ENCODE measurements around the gene RUSC2.
A peak's percentile ranks its signal among the peaks of the same experiment; 100 is the strongest.
"Not testable (repeated sequence)": the region's sequence is repeated elsewhere in the genome, so short reads cannot be mapped to it uniquely, and the experiment has no call there.

The RUSC2 gene

DNA sequence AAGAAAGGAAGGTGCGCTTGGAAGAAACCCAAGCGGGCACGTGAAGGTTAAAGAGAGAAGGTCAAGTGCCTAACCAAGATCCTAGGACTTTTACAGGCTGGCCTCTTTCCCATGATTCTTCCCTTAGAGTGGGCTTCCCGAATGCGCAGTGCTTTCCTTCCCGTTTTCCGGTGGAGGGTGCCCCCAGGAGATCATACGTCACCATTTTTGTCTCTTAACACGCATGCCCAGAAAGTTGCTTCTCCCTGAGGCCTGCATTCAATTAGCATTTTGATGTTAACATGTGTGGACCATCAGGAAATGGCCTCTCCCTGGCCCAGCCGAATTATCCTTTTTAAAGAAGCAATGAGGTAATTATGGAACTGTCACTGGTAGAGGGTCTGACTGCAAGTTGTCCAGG lies 1.9 kb upstream of the RUSC2 start:
- H3K9ac ChIP-seq (ENCODE audit: insufficient read length), result peak overlapping the region; percentile 61
- TF ChIP-seq EZH2 (IDR thresholded peaks at IDR 0.05) (no peak), POLR2AphosphoS5 (IDR thresholded peaks at IDR 0.05; ENCODE audit: borderline replicate concordance, low read depth, low read length) (peak; percentile 64), FOXP2 (optimal IDR thresholded peaks at IDR 0.05; ENCODE audit: control extremely low read depth, extremely low read length, insufficient read depth) (no peak)
- no peaks in the 10 kb centered on the region for H3K36me3 ChIP-seq (ENCODE audit: insufficient read depth, low read length)
- H3K27ac ChIP-seq, result peak overlapping the region; percentile 89
- peak overlapping the region; percentile 91 for H3K4me3 ChIP-seq
- no peaks in the 10 kb centered on the region for H3K9me3 ChIP-seq (ENCODE audit: low read depth, low read length)
- peak; percentile 74 for DNase-seq (ENCODE audit: low read depth, low spot score)

DNA sequence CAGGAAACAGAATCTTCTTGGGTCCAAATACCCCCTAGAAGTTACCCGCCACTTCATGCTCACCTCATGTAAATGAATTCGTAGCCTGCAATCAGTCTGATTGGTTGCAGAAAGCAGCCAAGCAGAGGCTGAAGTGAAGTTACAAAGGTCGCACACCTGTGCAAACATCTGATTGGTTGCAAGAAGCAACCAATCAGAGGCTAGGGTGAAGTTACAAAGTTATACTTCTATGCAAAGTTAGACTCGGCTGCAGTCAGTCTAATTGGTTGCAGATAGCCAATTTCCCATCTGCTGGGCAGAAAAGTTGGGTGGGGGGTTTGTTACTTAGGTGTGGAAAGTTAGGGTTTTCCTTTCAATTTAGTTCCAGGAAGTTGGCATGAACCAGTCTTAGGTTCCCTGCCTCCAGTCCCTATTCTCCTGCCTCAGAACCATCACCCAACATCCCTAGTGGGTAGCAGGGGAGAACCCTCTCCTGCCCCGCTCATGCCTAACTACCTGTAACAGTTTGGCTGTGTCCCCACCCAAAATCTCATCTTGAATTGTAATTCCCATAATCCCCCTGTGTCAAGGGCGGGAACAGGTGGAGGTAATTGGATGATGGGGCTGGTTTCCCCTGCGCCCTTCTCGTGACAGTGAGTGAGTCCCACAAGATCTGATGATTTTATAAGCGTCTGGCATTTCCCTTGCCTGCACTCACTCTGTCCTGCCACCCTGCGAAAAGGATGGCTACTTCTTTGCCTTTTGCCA lies 1.2 kb upstream of the RUSC2 start:
- DNase-seq (ENCODE audit: low read depth, low spot score), result no peak
- peak overlapping the region; percentile 91 for H3K4me3 ChIP-seq
- H3K9me3 ChIP-seq (ENCODE audit: low read depth, low read length), result no peaks in the 10 kb centered on the region
- TF ChIP-seq FOXP2 (optimal IDR thresholded peaks at IDR 0.05; ENCODE audit: control extremely low read depth, extremely low read length, insufficient read depth) (no peak), POLR2AphosphoS5 (IDR thresholded peaks at IDR 0.05; ENCODE audit: borderline replicate concordance, low read depth, low read length) (no peak), EZH2 (IDR thresholded peaks at IDR 0.05) (no peak)
- H3K9ac ChIP-seq (ENCODE audit: insufficient read length), result no peak overlapping the region
- H3K36me3 ChIP-seq (ENCODE audit: insufficient read depth, low read length), result no peaks in the 10 kb centered on the region
- H3K27ac ChIP-seq, result peak overlapping the region; percentile 89

DNA sequence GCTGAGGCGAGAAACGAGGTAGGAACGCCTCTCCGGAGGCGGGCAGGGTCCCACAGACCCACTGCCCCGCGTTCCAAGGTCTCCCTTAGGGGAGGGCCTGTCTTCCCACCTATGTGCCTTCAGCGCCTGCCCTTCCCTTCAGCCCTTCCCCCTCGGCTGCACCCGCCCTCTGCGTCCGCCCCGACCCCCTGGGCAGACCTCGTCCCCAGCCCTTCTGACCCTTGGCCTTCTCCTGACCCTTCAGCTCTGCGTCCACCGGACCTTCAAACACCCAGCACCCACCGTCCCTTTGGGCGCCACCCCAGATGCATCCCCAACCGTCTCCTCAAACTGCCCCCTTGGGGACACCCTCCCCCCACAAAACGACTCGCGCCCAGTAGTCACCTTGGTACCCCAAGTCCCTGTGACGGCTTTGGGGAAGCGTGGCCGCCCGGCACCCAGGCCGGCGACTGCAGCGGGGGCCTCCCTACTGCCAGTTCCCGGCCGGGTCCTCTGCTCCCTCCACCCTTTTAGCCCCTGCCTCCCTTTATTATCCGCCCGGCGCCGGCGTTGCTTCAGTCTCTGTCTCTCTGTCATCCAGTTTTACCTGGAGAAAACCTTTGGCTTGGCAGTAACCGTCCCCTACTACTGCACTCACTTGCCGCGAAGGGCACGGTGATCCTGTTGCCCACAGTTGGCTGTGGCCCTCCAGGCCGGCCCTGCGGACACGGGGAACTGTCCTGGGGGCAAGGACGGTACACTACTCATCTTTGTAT lies 421 bp downstream of the RUSC2 start:
- Histone ChIP-seq H3K27ac (peak overlapping the region; percentile 89), H3K4me3 (peak overlapping the region; percentile 91), H3K36me3 (ENCODE audit: insufficient read depth, low read length) (peaks cover 2% of the 10 kb centered on the region), H3K9me3 (ENCODE audit: low read depth, low read length) (no peaks in the 10 kb centered on the region), H3K9ac (ENCODE audit: insufficient read length) (peak overlapping the region; percentile 69)
- no peak for TF ChIP-seq EZH2 (IDR thresholded peaks at IDR 0.05)
- TF ChIP-seq POLR2AphosphoS5 (IDR thresholded peaks at IDR 0.05; ENCODE audit: borderline replicate concordance, low read depth, low read length), result no peak
- TF ChIP-seq FOXP2 (optimal IDR thresholded peaks at IDR 0.05; ENCODE audit: control extremely low read depth, extremely low read length, insufficient read depth), result no peak
- no peak for DNase-seq (ENCODE audit: low read depth, low spot score)

DNA sequence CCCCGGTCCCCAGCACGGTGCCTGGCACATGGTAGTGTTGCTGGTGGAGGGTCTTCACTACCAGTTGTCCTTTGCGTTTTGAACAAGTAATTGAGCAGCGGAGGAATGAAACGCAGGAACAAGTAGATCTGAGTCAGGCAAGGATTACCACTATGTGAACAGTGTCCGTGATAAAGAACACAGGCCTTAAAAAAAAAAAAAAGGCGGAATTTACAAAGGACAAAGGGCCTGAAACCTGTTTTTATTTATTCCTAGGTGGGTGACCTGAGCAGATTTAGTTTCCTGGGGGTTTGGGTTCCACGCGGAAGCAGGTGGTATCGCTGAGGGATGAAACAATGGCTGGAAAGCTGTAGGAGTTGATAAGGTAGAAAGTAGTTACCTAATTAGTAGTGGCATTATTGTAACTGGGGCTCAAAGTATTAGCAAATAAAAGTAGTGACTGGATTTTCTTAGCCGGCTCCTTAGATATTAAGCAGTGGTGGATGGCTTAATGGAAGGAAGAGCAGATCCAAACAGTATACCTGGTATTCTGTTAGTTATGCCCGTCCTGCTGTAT lies 1.1 kb downstream of the RUSC2 start:
- Histone ChIP-seq H3K4me3 (peak overlapping the region; percentile 91), H3K9ac (ENCODE audit: insufficient read length) (peak overlapping the region; percentile 69), H3K36me3 (ENCODE audit: insufficient read depth, low read length) (peaks cover 8% of the 10 kb centered on the region), H3K9me3 (ENCODE audit: low read depth, low read length) (0 out of 2 replicates have a peak, but pooled peaks cover 2% of the 10 kb centered on the region), H3K27ac (peak overlapping the region; percentile 89)
- TF ChIP-seq EZH2 (IDR thresholded peaks at IDR 0.05) (no peak), POLR2AphosphoS5 (IDR thresholded peaks at IDR 0.05; ENCODE audit: borderline replicate concordance, low read depth, low read length) (no peak), FOXP2 (optimal IDR thresholded peaks at IDR 0.05; ENCODE audit: control extremely low read depth, extremely low read length, insufficient read depth) (no peak)
- DNase-seq (ENCODE audit: low read depth, low spot score), result no peak

DNA sequence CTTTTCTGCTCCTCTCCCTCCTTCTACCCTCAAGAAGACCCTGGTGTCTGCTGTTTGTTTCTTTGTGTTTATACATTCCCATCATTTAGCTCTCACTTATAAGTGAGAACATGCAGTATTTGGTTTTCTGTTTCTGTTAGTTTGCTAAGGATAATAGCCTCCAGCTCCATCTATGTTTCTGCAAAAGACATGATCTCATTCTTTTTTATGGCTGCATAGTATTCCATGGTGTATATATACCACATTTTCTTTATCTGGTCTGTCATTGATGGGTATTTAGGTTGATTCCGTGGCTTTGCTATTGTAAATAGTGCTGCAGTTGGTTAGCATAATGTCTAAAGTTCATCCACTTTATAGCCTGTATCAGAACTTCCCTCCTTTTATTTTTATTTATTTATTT lies 3.2 kb downstream of the RUSC2 start:
- Histone ChIP-seq H3K36me3 (ENCODE audit: insufficient read depth, low read length) (peaks cover 13% of the 10 kb centered on the region), H3K27ac (0 out of 2 replicates have a peak overlapping the region, but pooled peaks have one; percentile 89)
- H3K4me3 ChIP-seq; H3K9me3 ChIP-seq (ENCODE audit: low read depth, low read length); H3K9ac ChIP-seq (ENCODE audit: insufficient read length); DNase-seq (ENCODE audit: low read depth, low spot score): not testable (repeated sequence)

DNA sequence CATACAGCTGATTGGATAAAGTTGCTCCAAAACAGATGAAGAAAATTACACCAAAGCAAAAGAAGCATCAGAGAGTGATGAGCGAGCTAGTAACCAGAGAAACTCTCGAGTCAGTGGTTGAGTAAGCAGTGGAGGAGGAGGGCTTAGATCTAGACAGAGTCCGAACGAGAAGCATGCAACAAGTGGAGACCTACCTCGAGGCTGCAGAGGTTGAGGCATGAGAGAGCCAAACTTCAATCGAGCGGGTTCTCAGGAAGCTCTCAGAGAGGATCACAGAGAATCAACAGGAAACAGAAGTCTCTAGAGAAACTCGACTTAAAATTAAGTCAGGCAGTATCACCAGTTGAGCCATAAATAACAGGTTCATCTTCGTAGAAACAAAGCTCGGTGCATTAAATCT lies 6.1 kb downstream of the RUSC2 start:
- H3K9ac ChIP-seq (ENCODE audit: insufficient read length), result no peak overlapping the region
- DNase-seq (ENCODE audit: low read depth, low spot score), result no peak
- TF ChIP-seq FOXP2 (optimal IDR thresholded peaks at IDR 0.05; ENCODE audit: control extremely low read depth, extremely low read length, insufficient read depth) (no peak), POLR2AphosphoS5 (IDR thresholded peaks at IDR 0.05; ENCODE audit: borderline replicate concordance, low read depth, low read length) (no peak), EZH2 (IDR thresholded peaks at IDR 0.05) (no peak)
- peaks cover 13% of the 10 kb centered on the region for H3K36me3 ChIP-seq (ENCODE audit: insufficient read depth, low read length)
- no peak overlapping the region for H3K4me3 ChIP-seq
- 0 out of 2 replicates have a peak, but pooled peaks cover 3% of the 10 kb centered on the region for H3K9me3 ChIP-seq (ENCODE audit: low read depth, low read length)
- no peak overlapping the region for H3K27ac ChIP-seq

DNA sequence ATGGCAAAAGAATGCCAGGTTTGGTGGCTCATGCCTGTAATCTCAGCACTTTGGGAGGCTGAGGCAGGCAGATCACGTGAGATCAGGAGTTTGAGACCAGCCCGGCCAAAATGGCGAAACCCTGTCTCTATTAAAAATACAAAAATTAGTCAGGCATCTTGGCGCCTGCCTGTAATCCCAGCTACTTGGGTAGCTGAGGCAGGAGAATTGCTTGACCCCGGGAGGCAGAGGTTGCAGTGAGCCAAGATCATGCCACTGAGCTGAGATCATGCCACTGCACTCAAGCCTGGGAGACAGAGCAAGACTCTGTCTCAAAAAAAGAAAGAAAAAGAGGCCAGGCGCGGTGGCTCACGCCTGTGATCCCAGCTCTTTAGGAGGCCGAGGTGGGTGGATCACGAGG lies 8.3 kb downstream of the RUSC2 start:
- not testable (repeated sequence) for H3K9ac ChIP-seq (ENCODE audit: insufficient read length); DNase-seq (ENCODE audit: low read depth, low spot score); H3K9me3 ChIP-seq (ENCODE audit: low read depth, low read length); H3K27ac ChIP-seq; H3K4me3 ChIP-seq
- peaks cover 13% of the 10 kb centered on the region for H3K36me3 ChIP-seq (ENCODE audit: insufficient read depth, low read length)

DNA sequence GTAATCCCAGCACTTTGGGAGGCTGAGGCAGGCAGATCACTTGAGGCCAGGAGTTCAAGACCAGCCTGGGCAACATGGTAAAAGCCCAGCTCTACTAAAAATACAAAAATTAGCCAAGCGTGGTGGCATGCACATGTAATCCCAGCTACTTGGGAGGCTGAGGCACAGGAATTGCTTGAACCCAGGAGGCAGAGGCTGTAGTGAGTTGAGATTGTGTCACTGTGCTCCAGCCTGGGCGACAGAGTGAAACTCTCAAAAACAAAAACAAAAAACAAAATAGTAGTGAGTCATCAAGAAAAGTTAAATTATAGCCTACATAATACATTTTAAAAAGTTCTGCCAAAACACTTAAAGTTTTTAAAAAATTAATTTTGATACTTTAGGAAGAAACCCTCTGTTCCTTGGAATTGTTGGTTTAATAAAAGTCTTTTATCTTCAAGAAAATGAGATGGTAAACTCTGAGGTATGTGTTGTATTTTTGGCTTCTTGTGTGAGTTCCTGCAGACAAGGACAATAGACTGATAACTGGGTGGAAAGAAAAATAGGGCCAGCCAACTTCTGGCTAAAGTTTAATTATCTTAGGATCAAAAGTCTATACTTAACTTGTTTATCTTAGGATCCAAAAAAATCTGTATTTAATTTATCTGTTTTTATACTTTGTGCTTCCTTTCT lies 9.3 kb downstream of the RUSC2 start:
- Histone ChIP-seq H3K27ac (no peak overlapping the region), H3K9me3 (ENCODE audit: low read depth, low read length) (0 out of 2 replicates have a peak, but pooled peaks cover 3% of the 10 kb centered on the region), H3K4me3 (no peak overlapping the region), H3K9ac (ENCODE audit: insufficient read length) (no peak overlapping the region), H3K36me3 (ENCODE audit: insufficient read depth, low read length) (peaks cover 13% of the 10 kb centered on the region)
- no peak for TF ChIP-seq FOXP2 (optimal IDR thresholded peaks at IDR 0.05; ENCODE audit: control extremely low read depth, extremely low read length, insufficient read depth)
- TF ChIP-seq EZH2 (IDR thresholded peaks at IDR 0.05), result no peak
- TF ChIP-seq POLR2AphosphoS5 (IDR thresholded peaks at IDR 0.05; ENCODE audit: borderline replicate concordance, low read depth, low read length), result no peak
- DNase-seq (ENCODE audit: low read depth, low spot score), result no peak
